HUES64 (cell line): Measurements from ENCODE around the gene KANK2.
"Not testable (repeated sequence)": the region's sequence is repeated elsewhere in the genome, so short reads cannot be mapped to it uniquely, and the experiment has no call there.

ENCODE experiments used
- H3K27ac ChIP-seq: 2 replicates; pipeline ENCODE4 v1.7.0; 2013; ENCODE audit warnings: low read depth, low read length, inconsistent platforms
- H3K27me3 ChIP-seq: 2 replicates; pipeline ENCODE4 v1.6.1; 2013; ENCODE audit warnings: mild to moderate bottlenecking, low read length; ENCODE audit not compliant: insufficient read depth
- H3K36me3 ChIP-seq: 2 replicates; pipeline ENCODE4 v1.6.1; 2013; ENCODE audit warnings: mild to moderate bottlenecking, low read length; ENCODE audit not compliant: insufficient read depth
- H3K4me1 ChIP-seq: 2 replicates; pipeline ENCODE4 v1.6.1; 2013; ENCODE audit warnings: mild to moderate bottlenecking, low read length, moderate library complexity; ENCODE audit not compliant: insufficient read depth
- H3K4me3 ChIP-seq: 2 replicates; pipeline ENCODE4 v1.5.1; 2013; ENCODE audit warnings: mild to moderate bottlenecking, low read length, moderate library complexity
- H3K9ac ChIP-seq: 2 replicates; pipeline ENCODE4 v1.6.1; 2013; ENCODE audit warnings: mild to moderate bottlenecking, low read depth, low read length
- H3K9me3 ChIP-seq: 2 replicates; pipeline ENCODE4 v1.6.1; 2013; ENCODE audit warnings: low read depth, low read length; ENCODE audit not compliant: insufficient read depth
- whole genome bisulfite sequencing: fragments of 150-250, 120-280 bp; methylation state at CpG from one replicate; pipeline ENCODE4 v1.1.7; 2013; ENCODE audit warnings: missing lambda C conversion rate; 5-methylcytosine and 5-hydroxymethylcytosine counted together

The KANK2 gene

GRCh38 chr19:11131471-11131870 is 65.9 kb downstream of the KANK2 start:
- 80% methylated on average over 7 of the region's 7 CpGs for WGBS
- no peaks in the 10 kb centered on the region for H3K4me1 ChIP-seq

GRCh38 chr19:11130824-11131455 is 66.4 kb downstream of the KANK2 start:
- Histone ChIP-seq H3K9me3 (no peaks in the 10 kb centered on the region), H3K27me3 (no peaks in the 10 kb centered on the region), H3K4me3 (no peak overlapping the region), H3K4me1 (no peaks in the 10 kb centered on the region), H3K9ac (no peak overlapping the region), H3K36me3 (peaks cover 77% of the 10 kb centered on the region), H3K27ac (no peak overlapping the region; the same call in 1 of the 2 replicates)
- WGBS: 74% methylated on average over 19 of the region's 19 CpGs

More at GRCh38 chr19:11131471-11131870, 65.9 kb downstream of the KANK2 start:
- Histone ChIP-seq H3K9me3 (no peaks in the 10 kb centered on the region), H3K4me3 (no peak overlapping the region), H3K27ac (no peak overlapping the region), H3K9ac (no peak overlapping the region), H3K27me3 (no peaks in the 10 kb centered on the region), H3K36me3 (peaks cover 71% of the 10 kb centered on the region)

- no peaks in the 10 kb centered on the region for H3K4me1 ChIP-seq
- no peak overlapping the region for H3K27ac ChIP-seq
- no peaks in the 10 kb centered on the region for H3K9me3 ChIP-seq
- no peaks in the 10 kb centered on the region for H3K27me3 ChIP-seq
- WGBS: 88% methylated on average over 15 of the region's 15 CpGs
- H3K9ac ChIP-seq: no peak overlapping the region; the same call in 1 of the 2 replicates
- no peak overlapping the region for H3K4me3 ChIP-seq
- peaks cover 98% of the 10 kb centered on the region for H3K36me3 ChIP-seq
These were observed 69.4 kb downstream of the KANK2 start for GRCh38 chr19:11127905-11128304.

- H3K4me1 ChIP-seq: no peaks in the 10 kb centered on the region
- no peak overlapping the region for H3K27ac ChIP-seq
- H3K36me3 ChIP-seq: peaks cover 93% of the 10 kb centered on the region
- 74% methylated on average over 11 of the region's 11 CpGs for WGBS
- no peaks in the 10 kb centered on the region for H3K9me3 ChIP-seq
- H3K4me3 ChIP-seq: no peak overlapping the region
- H3K9ac ChIP-seq: no peak overlapping the region
- H3K27me3 ChIP-seq: no peaks in the 10 kb centered on the region
These were observed 71.2 kb downstream of the KANK2 start for GRCh38 chr19:11125994-11126685.

GRCh38 chr19:11124157-11124556 is 73.2 kb downstream of the KANK2 start:
- H3K36me3 ChIP-seq: peaks cover 94% of the 10 kb centered on the region
- WGBS: 95% methylated on average over 4 of the region's 4 CpGs
- not testable (repeated sequence) for H3K9ac ChIP-seq, H3K9me3 ChIP-seq, H3K27ac ChIP-seq, H3K27me3 ChIP-seq, H3K4me1 ChIP-seq, H3K4me3 ChIP-seq

- Histone ChIP-seq H3K9me3 (no peaks in the 10 kb centered on the region), H3K4me3 (no peak overlapping the region), H3K4me1 (no peaks in the 10 kb centered on the region), H3K9ac (no peak overlapping the region), H3K27me3 (no peaks in the 10 kb centered on the region), H3K27ac (no peak overlapping the region), H3K36me3 (peaks cover 92% of the 10 kb centered on the region)
- 97% methylated on average over 13 of the region's 13 CpGs for WGBS
These were observed 74.2 kb downstream of the KANK2 start for GRCh38 chr19:11123114-11123513.

- H3K36me3 ChIP-seq: peaks cover 92% of the 10 kb centered on the region
- H3K4me1 ChIP-seq, H3K9me3 ChIP-seq, H3K27me3 ChIP-seq, H3K27ac ChIP-seq, H3K9ac ChIP-seq, H3K4me3 ChIP-seq: not testable (repeated sequence)
- WGBS: 92% methylated on average over 17 of the region's 17 CpGs
These were observed 75.4 kb downstream of the KANK2 start for GRCh38 chr19:11121963-11122362.

GRCh38 chr19:11116507-11116906 is 80.8 kb downstream of the KANK2 start:
- peaks cover 99% of the 10 kb centered on the region for H3K36me3 ChIP-seq
- 97% methylated on average over 9 of the region's 9 CpGs for WGBS

GRCh38 chr19:11115895-11116446 is 81.4 kb downstream of the KANK2 start:
- H3K27me3 ChIP-seq: no peaks in the 10 kb centered on the region
- no peak overlapping the region for H3K4me3 ChIP-seq
- H3K27ac ChIP-seq: no peak overlapping the region

More at GRCh38 chr19:11116507-11116906, 80.8 kb downstream of the KANK2 start:
- H3K27me3 ChIP-seq: no peaks in the 10 kb centered on the region
- H3K4me1 ChIP-seq: no peaks in the 10 kb centered on the region
- no peak overlapping the region for H3K4me3 ChIP-seq
- no peak overlapping the region for H3K9ac ChIP-seq
- no peaks in the 10 kb centered on the region for H3K9me3 ChIP-seq
- no peak overlapping the region for H3K27ac ChIP-seq

GRCh38 chr19:11115042-11115441 is 82.3 kb downstream of the KANK2 start:
- H3K36me3 ChIP-seq: peaks cover 99% of the 10 kb centered on the region

More at GRCh38 chr19:11115895-11116446, 81.4 kb downstream of the KANK2 start:
- 91% methylated on average over 11 of the region's 11 CpGs for WGBS
- Histone ChIP-seq H3K36me3 (peaks cover 99% of the 10 kb centered on the region), H3K9me3 (no peaks in the 10 kb centered on the region), H3K4me1 (no peaks in the 10 kb centered on the region), H3K9ac (no peak overlapping the region)

More at GRCh38 chr19:11115042-11115441, 82.3 kb downstream of the KANK2 start:
- no peak overlapping the region for H3K9ac ChIP-seq
- H3K4me1 ChIP-seq: no peaks in the 10 kb centered on the region
- WGBS: 98% methylated on average over 5 of the region's 5 CpGs
- H3K27ac ChIP-seq: no peak overlapping the region
- no peaks in the 10 kb centered on the region for H3K9me3 ChIP-seq
- H3K4me3 ChIP-seq: no peak overlapping the region
- H3K27me3 ChIP-seq: no peaks in the 10 kb centered on the region
